Glutamatergic neuron (in vitro differentiated cells): ENCODE data around the gene FHIT. TPM values are rescaled to one million over a fixed set of nuclear protein-coding genes. Genes with fewer than 3 reads are reported as not detected.

ENCODE experiments used
- DNase-seq: peaks from one replicate; pipeline ENCODE4 v3.0.0; 2022
- H3K27ac Mint-ChIP-seq: one replicate; pipeline ENCODE4 v1.8.0; 2020; ENCODE audit warnings: mild to moderate bottlenecking, mixed read lengths, inconsistent platforms; ENCODE audit not compliant: unreplicated experiment
- H3K27me3 Mint-ChIP-seq: one replicate; pipeline ENCODE4 v1.8.0; 2020; ENCODE audit warnings: mild to moderate bottlenecking, moderate library complexity, mixed read lengths, inconsistent platforms; ENCODE audit not compliant: unreplicated experiment
- H3K36me3 Mint-ChIP-seq: one replicate; pipeline ENCODE4 v1.8.0; 2020; ENCODE audit warnings: mild to moderate bottlenecking, mixed read lengths, inconsistent platforms; ENCODE audit not compliant: unreplicated experiment
- H3K4me1 Mint-ChIP-seq: one replicate; pipeline ENCODE4 v1.8.0; 2020; ENCODE audit warnings: mild to moderate bottlenecking, low read depth, mixed read lengths, inconsistent platforms; ENCODE audit not compliant: unreplicated experiment
- H3K4me3 Mint-ChIP-seq: one replicate; pipeline ENCODE4 v1.8.0; 2020; ENCODE audit warnings: mild to moderate bottlenecking, mixed read lengths, inconsistent platforms; ENCODE audit not compliant: unreplicated experiment
- H3K9me3 Mint-ChIP-seq: one replicate; pipeline ENCODE4 v1.8.0; 2020; ENCODE audit warnings: mild to moderate bottlenecking, moderate library complexity, mixed read lengths, inconsistent platforms; ENCODE audit not compliant: unreplicated experiment
- total RNA-seq: library from RNA; stranded (reverse); fragmentation: NEBNext Ultra II Directional; extraction: Animal tissue kit (Norgen Biotek cat#: 25700); gene quantifications from one replicate; pipeline ENCODE4 v1.2.1, GENCODE V29; 2021; ENCODE audit not compliant: unreplicated experiment
- TF ChIP-seq, protein P1 (sequence below): fragments of 200-600 bp; sonication (generic); IDR thresholded peaks from one replicate; pipeline ENCODE4 v1.5.0; 2021; ENCODE audit not compliant: partially characterized antibody, unreplicated experiment

FHIT gene
- total RNA-seq, 1 donor from 2014 or later: 15.2 TPM

DNA sequence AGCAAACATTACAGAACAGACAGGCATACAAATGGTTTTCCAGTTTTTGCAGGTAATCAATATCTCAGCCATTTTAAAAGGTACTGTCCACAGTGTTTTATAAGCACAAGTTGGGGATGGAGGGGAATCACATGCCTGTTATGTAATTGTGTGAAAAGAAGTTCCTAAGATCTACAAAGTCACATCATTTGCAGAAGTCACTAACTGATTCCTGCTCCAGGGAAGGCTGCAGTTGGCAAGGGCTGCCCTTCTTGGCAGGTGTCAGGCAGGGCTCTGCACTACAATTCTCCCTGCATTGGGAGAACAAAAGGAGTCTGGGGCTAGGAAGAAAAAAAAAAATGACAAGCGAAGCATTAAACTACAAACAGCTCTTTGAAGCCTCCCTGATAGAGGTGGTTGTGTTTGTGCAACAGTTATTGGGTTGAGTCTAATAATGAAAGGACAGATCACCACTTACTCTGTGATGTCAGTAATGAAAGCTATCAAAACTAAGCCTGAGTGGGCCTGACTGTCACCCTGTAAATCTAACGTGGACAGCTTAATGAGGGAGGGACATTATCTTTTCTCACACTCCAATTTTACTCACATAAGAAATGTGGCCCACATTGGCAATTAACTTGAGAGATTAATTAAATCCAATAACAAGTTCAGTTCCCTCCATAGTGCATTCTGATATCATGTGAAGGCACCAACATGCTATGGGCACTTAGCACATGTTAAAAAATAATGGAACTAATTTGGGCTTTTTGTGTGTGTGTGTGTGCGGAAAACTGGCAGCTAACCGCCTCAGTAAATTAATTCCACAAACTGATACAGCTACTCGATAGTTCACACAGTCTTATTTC, 242.9 kb downstream of the FHIT start:
- peaks cover 3% of the 10 kb centered on the region for H3K27me3 Mint-ChIP-seq
- no peak for DNase-seq
- H3K4me1 Mint-ChIP-seq: no peaks in the 10 kb centered on the region
- H3K27ac Mint-ChIP-seq: no peak overlapping the region
- no peaks in the 10 kb centered on the region for H3K36me3 Mint-ChIP-seq
- no peaks in the 10 kb centered on the region for H3K9me3 Mint-ChIP-seq
- TF ChIP-seq, protein P1, sequence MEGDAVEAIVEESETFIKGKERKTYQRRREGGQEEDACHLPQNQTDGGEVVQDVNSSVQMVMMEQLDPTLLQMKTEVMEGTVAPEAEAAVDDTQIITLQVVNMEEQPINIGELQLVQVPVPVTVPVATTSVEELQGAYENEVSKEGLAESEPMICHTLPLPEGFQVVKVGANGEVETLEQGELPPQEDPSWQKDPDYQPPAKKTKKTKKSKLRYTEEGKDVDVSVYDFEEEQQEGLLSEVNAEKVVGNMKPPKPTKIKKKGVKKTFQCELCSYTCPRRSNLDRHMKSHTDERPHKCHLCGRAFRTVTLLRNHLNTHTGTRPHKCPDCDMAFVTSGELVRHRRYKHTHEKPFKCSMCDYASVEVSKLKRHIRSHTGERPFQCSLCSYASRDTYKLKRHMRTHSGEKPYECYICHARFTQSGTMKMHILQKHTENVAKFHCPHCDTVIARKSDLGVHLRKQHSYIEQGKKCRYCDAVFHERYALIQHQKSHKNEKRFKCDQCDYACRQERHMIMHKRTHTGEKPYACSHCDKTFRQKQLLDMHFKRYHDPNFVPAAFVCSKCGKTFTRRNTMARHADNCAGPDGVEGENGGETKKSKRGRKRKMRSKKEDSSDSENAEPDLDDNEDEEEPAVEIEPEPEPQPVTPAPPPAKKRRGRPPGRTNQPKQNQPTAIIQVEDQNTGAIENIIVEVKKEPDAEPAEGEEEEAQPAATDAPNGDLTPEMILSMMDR: no peak
- no peak overlapping the region for H3K4me3 Mint-ChIP-seq

DNA sequence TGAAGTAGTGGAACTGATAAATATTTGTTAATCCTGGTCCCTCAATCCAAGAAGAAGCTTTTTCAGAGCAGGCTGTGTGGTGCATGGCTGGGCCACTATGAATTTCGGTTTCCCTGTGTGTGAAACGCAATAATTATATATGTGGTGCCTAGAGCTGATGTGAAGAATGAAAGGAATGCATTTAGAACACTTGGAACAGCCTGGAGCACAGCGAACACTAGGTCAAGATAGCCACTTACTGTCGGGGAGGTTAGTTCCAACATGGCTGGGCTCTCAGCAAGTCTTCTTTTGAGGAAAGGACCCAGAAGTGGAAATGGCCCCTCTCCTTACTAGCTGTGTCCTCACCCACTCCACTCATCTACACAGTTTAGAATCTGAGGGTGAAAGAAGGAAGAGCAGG, 245.7 kb downstream of the FHIT start:
- H3K27ac Mint-ChIP-seq: no peak overlapping the region
- H3K4me3 Mint-ChIP-seq: no peak overlapping the region
- H3K9me3 Mint-ChIP-seq: peaks cover 2% of the 10 kb centered on the region
- H3K27me3 Mint-ChIP-seq: peaks cover 3% of the 10 kb centered on the region
- TF ChIP-seq, protein P1: no peak
- no peaks in the 10 kb centered on the region for H3K36me3 Mint-ChIP-seq
- DNase-seq: no peak
- no peaks in the 10 kb centered on the region for H3K4me1 Mint-ChIP-seq

DNA sequence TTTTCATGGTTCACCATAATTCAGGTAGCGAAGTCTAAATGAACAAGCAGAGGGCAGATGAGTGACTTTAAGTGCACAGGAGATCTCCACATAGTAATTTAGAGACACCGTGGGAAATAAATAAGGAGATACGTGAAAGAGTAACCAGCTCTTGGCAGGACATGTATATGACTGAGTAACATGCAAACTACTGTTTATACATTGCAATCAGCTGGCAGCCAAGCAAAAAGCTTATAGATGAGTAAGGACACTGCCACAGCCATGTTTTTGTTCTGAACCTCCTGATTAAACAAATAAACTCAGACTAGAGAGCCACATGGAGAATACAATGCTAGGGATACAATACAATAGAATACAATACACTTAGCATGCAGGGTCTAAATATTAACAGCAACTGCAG, 252.4 kb downstream of the FHIT start:
- Mint-ChIP-seq H3K27me3 (no peaks in the 10 kb centered on the region), H3K4me3 (no peak overlapping the region), H3K9me3 (peaks cover 2% of the 10 kb centered on the region), H3K27ac (no peak overlapping the region), H3K4me1 (no peaks in the 10 kb centered on the region), H3K36me3 (no peaks in the 10 kb centered on the region)
- no peak for DNase-seq
- TF ChIP-seq, protein P1: no peak

DNA sequence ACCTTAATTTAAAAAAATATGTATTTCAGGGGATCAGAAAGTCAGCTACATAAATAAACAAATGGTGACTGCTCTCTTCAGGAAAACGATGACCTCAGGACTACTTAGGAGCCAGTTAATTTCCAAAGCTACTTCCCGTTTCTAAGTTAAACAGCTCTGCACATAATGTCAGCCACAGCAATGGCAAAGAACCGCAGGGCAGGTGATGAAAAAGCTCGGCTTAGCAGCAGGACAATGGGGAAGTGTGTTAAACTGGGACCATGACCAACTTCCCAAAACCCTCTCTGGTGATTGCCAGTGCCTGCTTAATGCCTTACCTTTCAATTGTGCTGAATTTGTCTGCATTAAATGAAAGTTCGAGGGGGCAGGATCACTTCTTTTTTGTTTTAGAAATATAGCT, 258.9 kb downstream of the FHIT start:
- Mint-ChIP-seq H3K36me3 (no peaks in the 10 kb centered on the region), H3K4me3 (no peak overlapping the region), H3K9me3 (no peaks in the 10 kb centered on the region), H3K4me1 (no peaks in the 10 kb centered on the region), H3K27ac (no peak overlapping the region), H3K27me3 (no peaks in the 10 kb centered on the region)
- DNase-seq: no peak
- TF ChIP-seq, protein P1: no peak

DNA sequence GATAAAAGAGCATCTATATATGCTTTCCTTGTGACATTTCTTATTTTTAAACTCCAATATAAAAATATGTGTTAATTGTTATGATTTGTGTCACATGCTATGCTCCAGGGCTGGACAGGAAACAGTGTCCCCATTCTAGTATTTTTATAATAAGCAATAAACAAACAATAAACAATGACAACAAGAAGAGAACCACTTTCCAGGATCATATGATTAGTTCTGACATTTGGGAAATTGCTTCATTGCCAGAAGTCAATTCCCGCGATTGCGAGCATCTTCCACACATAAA, 260.9 kb downstream of the FHIT start:
- Mint-ChIP-seq H3K4me1 (no peaks in the 10 kb centered on the region), H3K36me3 (peaks cover 11% of the 10 kb centered on the region), H3K9me3 (no peaks in the 10 kb centered on the region), H3K27me3 (no peaks in the 10 kb centered on the region), H3K4me3 (no peak overlapping the region), H3K27ac (no peak overlapping the region)
- TF ChIP-seq, protein P1: no peak
- no peak for DNase-seq
